SK-N-SH treated with all-trans-retinoic acid at 6 μM for 48 hours (cell line): Measurements from ENCODE around the gene ENOSF1.

Experiments
- ARNTL ChIP-seq: fragments of 450-650 bp; formaldehyde crosslinking; IDR thresholded peaks from 2 replicates; pipeline ENCODE4 v1.5.0; 2020; ENCODE audit warnings: low read depth, mild to moderate bottlenecking, moderate library complexity, borderline replicate concordance
- CSDC2 ChIP-seq: fragments of 250-450 bp; sonication (Bioruptor Pico); IDR thresholded peaks from 2 replicates; pipeline ENCODE4 v1.5.0; 2020; ENCODE audit warnings: mild to moderate bottlenecking, moderate library complexity
- ESRRG ChIP-seq: fragments of 250-450 bp; sonication (Bioruptor Pico); IDR thresholded peaks from 2 replicates; pipeline ENCODE4 v1.6.1; 2021; ENCODE audit warnings: mild to moderate bottlenecking
- ISL1 ChIP-seq: fragments of 250-450 bp; sonication (Bioruptor Pico); IDR thresholded peaks from 2 replicates; pipeline ENCODE4 v2.1.2; 2022; ENCODE audit warnings: mild to moderate bottlenecking, moderate library complexity
- RARB ChIP-seq: fragments of 250-450 bp; sonication (Bioruptor Pico); IDR thresholded peaks from 2 replicates; pipeline ENCODE4 v1.8.0; 2021; ENCODE audit warnings: mild to moderate bottlenecking, moderate library complexity
- ZFP3 ChIP-seq: fragments of 250-450 bp; sonication (Bioruptor Pico); IDR thresholded peaks from 2 replicates; pipeline ENCODE4 v1.5.0; 2020; ENCODE audit warnings: mild to moderate bottlenecking, moderate library complexity
- ZNF8 ChIP-seq: fragments of 450-650 bp; formaldehyde crosslinking; IDR thresholded peaks from 2 replicates; pipeline ENCODE4 v1.5.0; 2020; ENCODE audit warnings: mild to moderate bottlenecking, moderate library complexity

DNA sequence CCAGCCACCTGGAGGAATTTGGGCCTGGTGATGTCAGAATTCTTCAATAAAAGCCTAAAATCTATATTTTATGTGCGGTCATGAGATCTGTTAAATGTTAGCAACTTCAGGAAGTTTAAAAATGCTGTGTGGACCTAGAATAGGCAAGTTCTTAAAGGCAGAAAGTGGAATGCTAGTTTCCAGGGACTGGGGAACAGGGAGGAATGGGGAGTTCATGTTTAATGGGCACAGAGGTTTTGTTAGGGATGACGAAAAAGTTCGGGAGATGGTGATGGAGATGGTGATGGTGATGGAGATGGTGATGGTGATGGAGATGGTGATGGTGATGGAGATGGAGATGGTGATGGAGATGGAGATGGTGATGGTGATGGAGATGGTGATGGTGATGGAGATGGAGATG, 45.8 kb downstream of the ENOSF1 start:
- TF ChIP-seq ISL1, result no peak
- no peak for TF ChIP-seq ARNTL (CRISPR knock-in tag)
- TF ChIP-seq ZFP3 (CRISPR knock-in tag), result no peak
- no peak for TF ChIP-seq ESRRG (CRISPR knock-in tag)
- no peak for TF ChIP-seq ZNF8 (CRISPR knock-in tag)
- TF ChIP-seq CSDC2 (CRISPR knock-in tag), result no peak
- TF ChIP-seq RARB (CRISPR knock-in tag), result no peak
